NCI-H2196 treated with DMSO at 0.1 percent for 48 hours (cell line): ENCODE measurements around the gene SASH1.

ENCODE experiments used
- DNase-seq: peaks from one replicate; lab custom pipeline; 2025; ENCODE audit not compliant: unreplicated experiment; lab: John Stamatoyannopoulos, UW

The SASH1 gene

GRCh38 chr6:148516617-148517016 lies 174.0 kb downstream of the SASH1 start:
- no peak for DNase-seq

- DNase-seq = no peak
These were observed 174.8 kb downstream of the SASH1 start for GRCh38 chr6:148517470-148517869.

GRCh38 chr6:148518511-148519156 lies 176.0 kb downstream of the SASH1 start:
- no peak for DNase-seq

GRCh38 chr6:148520109-148520841 lies 177.6 kb downstream of the SASH1 start:
- no peak for DNase-seq

- DNase-seq = no peak
These were observed 178.5 kb downstream of the SASH1 start for GRCh38 chr6:148521158-148521557.

GRCh38 chr6:148521586-148521985 lies 178.9 kb downstream of the SASH1 start:
- DNase-seq = no peak

- no peak for DNase-seq
These were observed 180.4 kb downstream of the SASH1 start for GRCh38 chr6:148523048-148523447.

- no peak for DNase-seq
These were observed 180.9 kb downstream of the SASH1 start for GRCh38 chr6:148523551-148523950.

GRCh38 chr6:148524471-148524882 lies 181.8 kb downstream of the SASH1 start:
- no peak for DNase-seq

- DNase-seq = no peak
These were observed 182.3 kb downstream of the SASH1 start for GRCh38 chr6:148524976-148525375.

GRCh38 chr6:148525453-148525852 lies 182.8 kb downstream of the SASH1 start:
- DNase-seq = no peak

- no peak for DNase-seq
These were observed 183.5 kb downstream of the SASH1 start for GRCh38 chr6:148526145-148526544.

- no peak for DNase-seq
These were observed 185.7 kb downstream of the SASH1 start for GRCh38 chr6:148528292-148528691.

- DNase-seq = no peak
These were observed 186.4 kb downstream of the SASH1 start for GRCh38 chr6:148529010-148529409.

- no peak for DNase-seq
These were observed 187.8 kb downstream of the SASH1 start for GRCh38 chr6:148530394-148530953.

GRCh38 chr6:148530976-148531375 lies 188.3 kb downstream of the SASH1 start:
- DNase-seq = no peak

- DNase-seq = no peak
These were observed 190.1 kb downstream of the SASH1 start for GRCh38 chr6:148532698-148533097.

GRCh38 chr6:148533309-148534107 lies 190.9 kb downstream of the SASH1 start:
- DNase-seq = no peak

- DNase-seq = no peak
These were observed 192.2 kb downstream of the SASH1 start for GRCh38 chr6:148534871-148535270.

GRCh38 chr6:148535381-148535780 lies 192.7 kb downstream of the SASH1 start:
- no peak for DNase-seq

- DNase-seq = no peak
These were observed 193.3 kb downstream of the SASH1 start for GRCh38 chr6:148535976-148536375.
